Breast epithelium (tissue), 3 donors: ENCODE measurements around the gene KRTAP10-8.

ENCODE experiments used
- POLR2A ChIP-seq: fragments of 450-650 bp; IDR thresholded peaks from one replicate; pipeline ENCODE4 v1.6.1; 2016; ENCODE audit warnings: antibody characterized with exemption, mild to moderate bottlenecking, moderate library complexity
- TF ChIP-seq, protein P1 (sequence below), 3 donors: fragments of 450-650 bp; IDR thresholded peaks; one replicate each; pipeline ENCODE4 v1.5.1; 2016 to 2017; ENCODE audit warnings: antibody characterized with exemption in 3 of 3, mild to moderate bottlenecking in 3 of 3, moderate library complexity in 3 of 3

DNA sequence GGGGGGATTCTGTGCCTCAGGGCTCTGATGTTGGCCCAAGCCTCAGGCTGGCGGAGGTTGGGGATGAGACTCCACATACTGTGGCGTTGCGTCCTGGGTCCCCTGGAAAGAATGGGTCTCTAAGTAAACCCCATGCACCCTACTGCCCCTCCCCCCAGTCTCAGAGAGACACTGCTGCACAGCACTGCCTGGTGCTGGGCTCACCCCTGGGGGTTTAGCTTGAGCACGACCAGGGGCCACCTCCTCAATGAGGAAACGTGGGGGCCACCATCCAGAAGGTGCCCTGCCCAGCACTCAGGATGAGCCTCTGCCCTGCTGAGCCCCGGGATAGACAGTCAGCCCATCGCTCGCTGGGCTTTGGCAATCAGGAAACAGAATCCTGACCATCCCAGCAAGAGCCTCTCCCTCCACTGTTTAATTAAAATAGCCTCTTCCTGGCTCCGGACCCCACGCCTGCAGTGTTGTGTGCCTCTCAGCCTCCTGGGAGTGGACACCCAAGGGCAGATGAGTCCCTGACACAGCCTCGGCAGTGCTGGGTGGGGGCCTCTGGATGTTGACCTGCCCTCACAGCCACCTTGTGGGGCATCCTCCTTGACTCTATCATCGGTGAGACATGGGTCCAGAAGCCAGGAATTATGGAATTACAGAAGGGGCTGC, 41.9 kb upstream of the KRTAP10-8 start:
- TF ChIP-seq, protein P1, sequence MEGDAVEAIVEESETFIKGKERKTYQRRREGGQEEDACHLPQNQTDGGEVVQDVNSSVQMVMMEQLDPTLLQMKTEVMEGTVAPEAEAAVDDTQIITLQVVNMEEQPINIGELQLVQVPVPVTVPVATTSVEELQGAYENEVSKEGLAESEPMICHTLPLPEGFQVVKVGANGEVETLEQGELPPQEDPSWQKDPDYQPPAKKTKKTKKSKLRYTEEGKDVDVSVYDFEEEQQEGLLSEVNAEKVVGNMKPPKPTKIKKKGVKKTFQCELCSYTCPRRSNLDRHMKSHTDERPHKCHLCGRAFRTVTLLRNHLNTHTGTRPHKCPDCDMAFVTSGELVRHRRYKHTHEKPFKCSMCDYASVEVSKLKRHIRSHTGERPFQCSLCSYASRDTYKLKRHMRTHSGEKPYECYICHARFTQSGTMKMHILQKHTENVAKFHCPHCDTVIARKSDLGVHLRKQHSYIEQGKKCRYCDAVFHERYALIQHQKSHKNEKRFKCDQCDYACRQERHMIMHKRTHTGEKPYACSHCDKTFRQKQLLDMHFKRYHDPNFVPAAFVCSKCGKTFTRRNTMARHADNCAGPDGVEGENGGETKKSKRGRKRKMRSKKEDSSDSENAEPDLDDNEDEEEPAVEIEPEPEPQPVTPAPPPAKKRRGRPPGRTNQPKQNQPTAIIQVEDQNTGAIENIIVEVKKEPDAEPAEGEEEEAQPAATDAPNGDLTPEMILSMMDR (IDR thresholded peaks at IDR 0.05): no peak
- TF ChIP-seq POLR2A: no peak
